Gastrocnemius medialis (tissue), 4 donors: ENCODE data around the gene PDZK1IP1.

Experiments used
- CTCF ChIP-seq, 5 experiments: fragments of 450-650 bp in 3 of 5; fragments of 200-600 bp in 2 of 5; sonication (generic) in 2 of 5; IDR thresholded peaks in 4 of 5; conservative IDR thresholded peaks in 1 of 5; 1 replicate in 4 of 5; 2 replicates in 1 of 5; pipeline ENCODE4 v1.5.1; 2016 to 2019; ENCODE audit warnings: antibody characterized with exemption in 5 of 5, mild to moderate bottlenecking in 3 of 5, moderate library complexity in 3 of 5
- POLR2A ChIP-seq, 2 donors: fragments of 450-650 bp; IDR thresholded peaks; one replicate each; pipeline ENCODE4 v1.6.1; 2017; ENCODE audit warnings: antibody characterized with exemption in 2 of 2, mild to moderate bottlenecking in 2 of 2, moderate library complexity in 2 of 2

- no peak for TF ChIP-seq CTCF (IDR thresholded peaks at IDR 0.05 in 4 of 5, conservative IDR thresholded peaks at IDR 0.05 in 1 of 5)
- no peak for TF ChIP-seq POLR2A (IDR thresholded peaks at IDR 0.05)
Observed at GRCh38 chr1:47172782-47173181, 17.1 kb downstream of the PDZK1IP1 start.
